Keratinocyte (primary cell): ENCODE results near the gene IGFALS. TPM values are rescaled to one million over a fixed set of nuclear protein-coding genes. Genes with fewer than 3 reads are reported as not detected.

ENCODE experiments used
- DNase-seq: peaks from one replicate; pipeline ENCODE4 v3.0.0-alpha.2; 2011; ENCODE audit warnings: low read depth, missing footprints, low spot score
- FAIRE-seq: peaks from 2 replicates; lab custom pipeline; 2011; peaks lifted over from hg19 to GRCh38; lab: Jason Lieb, UNC
- H2AFZ ChIP-seq: 2 replicates; pipeline ENCODE4 v1.6.0; 2012; ENCODE audit warnings: low read length, control low read depth, inconsistent platforms; ENCODE audit not compliant: control insufficient read depth
- H3K27ac ChIP-seq: 2 replicates; pipeline ENCODE4 v1.5.1; 2011; ENCODE audit warnings: low read length; ENCODE audit not compliant: control insufficient read depth, insufficient read depth
- H3K27me3 ChIP-seq: 3 replicates; pipeline ENCODE4 v1.6.0; 2011; ENCODE audit warnings: low read length; ENCODE audit not compliant: control insufficient read depth, insufficient read depth; ENCODE audit errors: extremely low read depth
- H3K36me3 ChIP-seq, 2 experiments: 2 replicates in 1 of 2; 3 replicates in 1 of 2; pipeline ENCODE4 v1.5.1; 2011; ENCODE audit warnings: low read length in 2 of 2, mild to moderate bottlenecking in 1 of 2; ENCODE audit not compliant: control insufficient read depth in 2 of 2, insufficient read depth in 2 of 2; ENCODE audit errors: extremely low read depth in 1 of 2
- H3K4me1 ChIP-seq: 3 replicates; pipeline ENCODE4 v1.5.1; 2011; ENCODE audit warnings: low read length; ENCODE audit not compliant: control insufficient read depth, insufficient read depth; ENCODE audit errors: extremely low read depth
- H3K4me2 ChIP-seq: 3 replicates; pipeline ENCODE4 v1.6.0; 2011; ENCODE audit warnings: low read depth, low read length; ENCODE audit not compliant: control insufficient read depth, insufficient read depth; ENCODE audit errors: extremely low read depth
- H3K4me3 ChIP-seq, 3 experiments: fragments of 200-600 bp in 1 of 3; sonication (generic) in 1 of 3; 2 replicates in 2 of 3; 3 replicates in 1 of 3; pipeline ENCODE4 v1.5.1; 2011 to 2016; ENCODE audit warnings: low read length in 3 of 3, mild to moderate bottlenecking in 3 of 3, control low read depth in 2 of 3, inconsistent platforms in 1 of 3, low read depth in 1 of 3, mixed read lengths in 1 of 3, mixed run types in 1 of 3, moderate library complexity in 1 of 3; ENCODE audit not compliant: control insufficient read depth in 2 of 3, insufficient read depth in 2 of 3; ENCODE audit errors: extremely low read depth in 1 of 3
- H3K79me2 ChIP-seq: 2 replicates; pipeline ENCODE4 v1.6.0; 2012; ENCODE audit warnings: low read length; ENCODE audit not compliant: control insufficient read depth, insufficient read depth
- H3K9ac ChIP-seq: 3 replicates; pipeline ENCODE4 v1.6.0; 2011; ENCODE audit warnings: low read length; ENCODE audit not compliant: control insufficient read depth, insufficient read depth; ENCODE audit errors: extremely low read depth
- H3K9me1 ChIP-seq: 3 replicates; pipeline ENCODE4 v1.6.0; 2011; ENCODE audit warnings: low read length; ENCODE audit not compliant: control insufficient read depth, insufficient read depth; ENCODE audit errors: extremely low read depth
- H3K9me3 ChIP-seq: 2 replicates; pipeline ENCODE4 v1.5.1; 2012; ENCODE audit warnings: low read depth, low read length; ENCODE audit not compliant: control insufficient read depth
- H4K20me1 ChIP-seq: 3 replicates; pipeline ENCODE4 v1.6.0; 2011; ENCODE audit warnings: low read length; ENCODE audit not compliant: control insufficient read depth, insufficient read depth; ENCODE audit errors: extremely low read depth
- CTCF ChIP-seq, 3 experiments: IDR thresholded peaks in 1 of 3; conservative IDR thresholded peaks in 1 of 3; optimal IDR thresholded peaks in 1 of 3; 2 replicates in 2 of 3; 3 replicates in 1 of 3; pipeline versions ENCODE3 to v1.5.1; 2011; ENCODE audit warnings: low read length in 3 of 3, mild to moderate bottlenecking in 3 of 3, moderate library complexity in 2 of 3, control low read depth in 1 of 3, inconsistent platforms in 1 of 3; ENCODE audit not compliant: insufficient read depth in 2 of 3; ENCODE audit errors: extremely low read depth in 1 of 3
- EZH2 ChIP-seq: IDR thresholded peaks from one replicate; pipeline ENCODE4 v1.6.1; 2012; ENCODE audit warnings: inconsistent platforms, mild to moderate bottlenecking, low read length, moderate library complexity
- dilution Hi-C: fragments of 300-500 bp; cut with MboI; formaldehyde crosslinking; loops from one replicate; pipeline ENCODE4 v1.7.0; 2020; ENCODE audit warnings: low sequenced_read_pairs; ENCODE audit not compliant: extremely low pct_ligation_motif_present
- polyA plus RNA-seq, 5 experiments: library from polyadenylated mRNA; depleted of rRNA in 3 of 5; stranded (reverse) in 3 of 5; stranded (forward) in 1 of 5; unstranded in 1 of 5; fragments of >200 nt; gene quantifications; 1 replicate in 1 of 5; 2 replicates in 3 of 5; 3 replicates in 1 of 5; pipeline versions ENCODE4 v1.2.1 to v1.2.3, GENCODE V29; 2011 to 2012; ENCODE audit warnings: missing spikeins in 2 of 5, low read depth in 1 of 5, low replicate concordance in 1 of 5

Gene IGFALS
- polyA plus RNA-seq, 1 donor (not counting 4 experiments of a cell fraction or from before 2014, with no cell fraction given): not detected

DNA sequence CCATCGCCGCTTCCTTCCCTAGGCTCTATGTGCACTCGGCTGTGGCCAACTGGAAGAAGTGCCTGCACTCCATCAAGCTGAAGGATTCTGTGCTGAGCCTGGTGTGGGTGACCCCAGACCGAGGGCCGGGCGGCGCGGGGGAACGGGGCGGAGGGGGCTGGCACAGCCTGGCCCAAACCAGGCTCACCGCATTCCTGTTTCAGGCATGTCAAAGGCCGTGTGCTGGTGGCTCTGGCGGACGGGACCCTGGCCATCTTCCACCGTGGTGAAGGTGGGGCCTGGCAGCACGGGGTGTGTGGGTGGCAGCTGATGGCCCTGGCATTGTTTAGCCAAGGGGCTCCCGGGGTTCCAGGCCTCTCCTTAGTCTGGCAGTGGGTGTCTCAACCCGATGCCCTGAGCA, 26.8 kb downstream of the IGFALS start:
- Histone ChIP-seq H3K27me3 (no peaks in the 10 kb centered on the region), H3K4me2 (no peak overlapping the region), H3K79me2 (peaks cover under 1% of the 10 kb centered on the region), H3K36me3 (peaks cover 11 to 28% of the 10 kb centered on the region in 2 experiments), H3K4me3 (no peak overlapping the region), H3K9ac (no peak overlapping the region), H3K27ac (no peak overlapping the region), H4K20me1 (no peaks in the 10 kb centered on the region), H2AFZ (no peak overlapping the region), H3K9me1 (no peaks in the 10 kb centered on the region), H3K4me1 (peaks cover 9% of the 10 kb centered on the region), H3K9me3 (no peaks in the 10 kb centered on the region)
- dilution Hi-C loops: no loop called here
- TF ChIP-seq EZH2: no peak
- TF ChIP-seq CTCF (optimal IDR thresholded peaks at IDR 0.05 in 1 of 3, IDR thresholded peaks at IDR 0.05 in 1 of 3, conservative IDR thresholded peaks at IDR 0.05 in 1 of 3; ENCODE audit: extremely low read depth in 1 of 3, insufficient read depth in 2 of 3, low read length in 3 of 3): no peak
- FAIRE-seq (no peak), DNase-seq (no peak)

DNA sequence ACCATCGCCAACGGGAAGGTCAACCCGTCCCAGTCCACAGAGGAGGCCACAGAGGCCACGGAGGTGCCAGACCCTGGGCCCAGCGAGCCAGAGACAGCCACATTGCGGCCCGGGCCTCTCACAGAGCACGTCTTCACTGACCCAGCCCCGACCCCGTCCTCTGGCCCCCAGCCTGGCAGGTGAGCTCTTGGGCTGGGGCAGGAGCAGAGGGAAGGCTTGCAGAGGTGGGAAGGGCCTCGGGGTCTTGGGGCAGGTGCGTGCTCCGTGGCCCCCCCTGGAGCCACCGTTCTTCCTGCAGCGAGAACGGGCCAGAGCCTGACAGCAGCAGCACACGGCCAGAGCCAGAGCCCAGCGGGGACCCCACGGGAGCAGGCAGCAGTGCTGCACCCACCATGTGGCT, 27.3 kb downstream of the IGFALS start:
- H2AFZ ChIP-seq: no peak overlapping the region
- no peak overlapping the region for H3K4me3 ChIP-seq
- no peak for FAIRE-seq
- H3K4me2 ChIP-seq: no peak overlapping the region
- no peaks in the 10 kb centered on the region for H3K9me3 ChIP-seq
- H3K27me3 ChIP-seq: no peaks in the 10 kb centered on the region
- H3K4me1 ChIP-seq: peaks cover 9% of the 10 kb centered on the region
- no peaks in the 10 kb centered on the region for H3K79me2 ChIP-seq
- no peak overlapping the region for H3K9ac ChIP-seq
- peaks cover 13 to 28% of the 10 kb centered on the region in 2 experiments for H3K36me3 ChIP-seq
- H4K20me1 ChIP-seq: no peaks in the 10 kb centered on the region
- no peak for DNase-seq
- dilution Hi-C loops: no loop called here
- no peak overlapping the region for H3K27ac ChIP-seq
- no peaks in the 10 kb centered on the region for H3K9me1 ChIP-seq
- TF ChIP-seq EZH2: no peak
- TF ChIP-seq CTCF (optimal IDR thresholded peaks at IDR 0.05 in 1 of 3, IDR thresholded peaks at IDR 0.05 in 1 of 3, conservative IDR thresholded peaks at IDR 0.05 in 1 of 3; ENCODE audit: extremely low read depth in 1 of 3, insufficient read depth in 2 of 3, low read length in 3 of 3): no peak
